Measurements from ENCODE around the gene SNUPN.

DNA sequence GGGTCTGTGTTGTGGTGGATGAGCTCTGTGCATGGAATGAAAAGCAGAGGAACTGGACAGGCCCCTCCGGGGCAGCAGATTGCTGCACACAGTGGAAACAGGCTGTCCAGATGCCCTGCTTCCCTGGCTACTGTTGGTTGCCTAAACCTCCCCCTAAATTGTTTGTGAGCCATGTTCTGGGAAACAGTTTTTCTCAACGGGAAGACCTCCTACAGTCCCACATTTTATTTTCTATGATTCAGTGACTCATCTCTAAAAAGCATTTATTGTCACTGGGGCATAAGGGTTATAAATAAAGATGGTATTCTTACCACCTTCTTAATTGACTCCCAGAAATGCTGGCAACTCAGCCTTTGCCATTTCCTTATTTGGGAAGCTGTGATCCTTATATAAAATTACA, 26.1 kb downstream of the SNUPN start:
- no peak for TF ChIP-seq POLR2A (IDR thresholded peaks at IDR 0.05)
- TF ChIP-seq, protein P1, sequence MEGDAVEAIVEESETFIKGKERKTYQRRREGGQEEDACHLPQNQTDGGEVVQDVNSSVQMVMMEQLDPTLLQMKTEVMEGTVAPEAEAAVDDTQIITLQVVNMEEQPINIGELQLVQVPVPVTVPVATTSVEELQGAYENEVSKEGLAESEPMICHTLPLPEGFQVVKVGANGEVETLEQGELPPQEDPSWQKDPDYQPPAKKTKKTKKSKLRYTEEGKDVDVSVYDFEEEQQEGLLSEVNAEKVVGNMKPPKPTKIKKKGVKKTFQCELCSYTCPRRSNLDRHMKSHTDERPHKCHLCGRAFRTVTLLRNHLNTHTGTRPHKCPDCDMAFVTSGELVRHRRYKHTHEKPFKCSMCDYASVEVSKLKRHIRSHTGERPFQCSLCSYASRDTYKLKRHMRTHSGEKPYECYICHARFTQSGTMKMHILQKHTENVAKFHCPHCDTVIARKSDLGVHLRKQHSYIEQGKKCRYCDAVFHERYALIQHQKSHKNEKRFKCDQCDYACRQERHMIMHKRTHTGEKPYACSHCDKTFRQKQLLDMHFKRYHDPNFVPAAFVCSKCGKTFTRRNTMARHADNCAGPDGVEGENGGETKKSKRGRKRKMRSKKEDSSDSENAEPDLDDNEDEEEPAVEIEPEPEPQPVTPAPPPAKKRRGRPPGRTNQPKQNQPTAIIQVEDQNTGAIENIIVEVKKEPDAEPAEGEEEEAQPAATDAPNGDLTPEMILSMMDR (IDR thresholded peaks at IDR 0.05) = no peak
